Hindlimb muscle (tissue), 1 donor: ENCODE results near the gene SLC52A1. TPM values are rescaled to one million over a fixed set of nuclear protein-coding genes. Genes with fewer than 3 reads are reported as not detected.
"Not testable (repeated sequence)": the region's sequence is repeated elsewhere in the genome, so short reads cannot be mapped to it uniquely, and the experiment has no call there.

ENCODE experiments used
- DNase-seq: peaks from one replicate; pipeline ENCODE4 v3.0.0-alpha.2; 2013
- polyA plus RNA-seq: library from polyadenylated mRNA; unstranded; fragments of 120-200 nt; gene quantifications from one replicate; pipeline ENCODE4 v1.2.1, GENCODE V29; 2013; ENCODE audit not compliant: insufficient read length

SLC52A1 gene
- not detected for polyA plus RNA-seq

GRCh38 chr17:5035315-5035714 lies at the start of gene SLC52A1:
SLC52A1 (minus strand) TSS chr17:5035426; CDS start chr17:5034606, 820 bp downstream.
- DNase-seq, result no peak

- no peak for DNase-seq
Observed at GRCh38 chr17:5080591-5080990, 45.4 kb upstream of the SLC52A1 start.

GRCh38 chr17:5078106-5079028 lies 43.1 kb upstream of the SLC52A1 start, which contains the start of gene ZFP3:
ZFP3 (plus strand) TSS chr17:5078467; CDS start chr17:5091505, 13,038 bp downstream.
- peak; percentile 86 for DNase-seq

- no peak for DNase-seq
Observed at GRCh38 chr17:5077781-5078105, 42.5 kb upstream of the SLC52A1 start.

- not testable (repeated sequence) for DNase-seq
Observed at GRCh38 chr17:5077275-5077674, 42.0 kb upstream of the SLC52A1 start.

GRCh38 chr17:5075472-5075871 lies 40.2 kb upstream of the SLC52A1 start:
- DNase-seq, result not testable (repeated sequence)

- DNase-seq, result no peak
Observed at GRCh38 chr17:5069724-5070123, 34.5 kb upstream of the SLC52A1 start.

- DNase-seq, result no peak
Observed at GRCh38 chr17:5068236-5068635, 33.0 kb upstream of the SLC52A1 start.

- DNase-seq, result no peak
Observed at GRCh38 chr17:5065227-5065744, 30.1 kb upstream of the SLC52A1 start.

- no peak for DNase-seq
Observed at GRCh38 chr17:5055543-5055942, 20.3 kb upstream of the SLC52A1 start.

GRCh38 chr17:5050278-5050677 lies 15.1 kb upstream of the SLC52A1 start:
- peak; percentile 69 for DNase-seq

- DNase-seq, result peak; percentile 26
Observed at GRCh38 chr17:5049314-5049841, 14.2 kb upstream of the SLC52A1 start.

- peak; percentile 66 for DNase-seq
Observed at GRCh38 chr17:5047446-5047845, 12.2 kb upstream of the SLC52A1 start.

GRCh38 chr17:5045496-5045895 lies 10.3 kb upstream of the SLC52A1 start:
- DNase-seq, result no peak

- no peak for DNase-seq
Observed at GRCh38 chr17:5044630-5045029, 9.4 kb upstream of the SLC52A1 start.

- DNase-seq, result no peak
Observed at GRCh38 chr17:5043524-5043923, 8.3 kb upstream of the SLC52A1 start.

GRCh38 chr17:5042157-5043022 lies 7.2 kb upstream of the SLC52A1 start:
- no peak for DNase-seq

GRCh38 chr17:5034651-5035050 lies 575 bp downstream of the SLC52A1 start:
- DNase-seq, result no peak

- no peak for DNase-seq
Observed at GRCh38 chr17:5034063-5034462, 1.2 kb downstream of the SLC52A1 start.

- DNase-seq, result no peak
Observed at GRCh38 chr17:5033352-5034015, 1.7 kb downstream of the SLC52A1 start.

- DNase-seq, result no peak
Observed at GRCh38 chr17:5032865-5033264, 2.4 kb downstream of the SLC52A1 start.
